Suppressor macrophage treated with lipopolysaccharide for 1 hour (primary cell): ENCODE measurements around the gene OPTN.
A peak's percentile ranks its signal among the peaks of the same experiment; 100 is the strongest.
"Not testable (repeated sequence)": the region's sequence is repeated elsewhere in the genome, so short reads cannot be mapped to it uniquely, and the experiment has no call there.

Experiments used
- DNase-seq, 3 donors: peaks; one replicate each; pipeline ENCODE4 v3.0.0-alpha.2; 2020 to 2022

The OPTN gene

GRCh38 chr10:13136651-13137050, 36.7 kb downstream of the OPTN start:
- DNase-seq, result no peak

- no peak for DNase-seq
Measured at GRCh38 chr10:13139150-13139549, 39.2 kb downstream of the OPTN start.

GRCh38 chr10:13139676-13140075, 39.7 kb downstream of the OPTN start:
- DNase-seq, result no peak

- DNase-seq, result no peak
Measured at GRCh38 chr10:13140627-13141190, 40.7 kb downstream of the OPTN start.

GRCh38 chr10:13143766-13144165, 43.8 kb downstream of the OPTN start:
- no peak for DNase-seq

- no peak for DNase-seq
Measured at GRCh38 chr10:13144814-13145213, 44.9 kb downstream of the OPTN start.

- no peak for DNase-seq
Measured at GRCh38 chr10:13146379-13146778, 46.4 kb downstream of the OPTN start.

GRCh38 chr10:13147161-13147560, 47.2 kb downstream of the OPTN start:
- no peak for DNase-seq

GRCh38 chr10:13152296-13152695, 52.3 kb downstream of the OPTN start:
- no peak for DNase-seq

- not testable (repeated sequence) for DNase-seq
Measured at GRCh38 chr10:13155860-13156259, 55.9 kb downstream of the OPTN start.

GRCh38 chr10:13158401-13158800, 58.4 kb downstream of the OPTN start:
- DNase-seq, result peak; percentile 14 to 27 (median 24)

- DNase-seq, result peak; percentile 99 to 100 (median 100)
Measured at GRCh38 chr10:13160934-13161856, 61.2 kb downstream of the OPTN start, which contains the start of gene MCM10. TSS of gene MCM10 (plus strand) at chr10:13161558. CDS start at chr10:13164203, 2,645 bp downstream.

GRCh38 chr10:13161857-13162271, 61.9 kb downstream of the OPTN start:
- DNase-seq, result no peak

- DNase-seq, result no peak
Measured at GRCh38 chr10:13163859-13164258, 63.9 kb downstream of the OPTN start.

- DNase-seq, result no peak
Measured at GRCh38 chr10:13165177-13165576, 65.2 kb downstream of the OPTN start.

- DNase-seq, result no peak
Measured at GRCh38 chr10:13167568-13167967, 67.6 kb downstream of the OPTN start.

GRCh38 chr10:13168781-13169180, 68.8 kb downstream of the OPTN start:
- DNase-seq, result no peak

- no peak for DNase-seq
Measured at GRCh38 chr10:13173616-13174015, 73.7 kb downstream of the OPTN start.

- no peak for DNase-seq
Measured at GRCh38 chr10:13180788-13181187, 80.8 kb downstream of the OPTN start.

GRCh38 chr10:13182424-13182823, 82.5 kb downstream of the OPTN start:
- DNase-seq, result no peak

GRCh38 chr10:13183625-13184024, 83.7 kb downstream of the OPTN start:
- DNase-seq, result no peak

- DNase-seq, result no peak
Measured at GRCh38 chr10:13184276-13184675, 84.3 kb downstream of the OPTN start.

GRCh38 chr10:13184730-13185514, 85.0 kb downstream of the OPTN start:
- DNase-seq, result no peak
